HepG2 (cell line): ENCODE results near the gene MCOLN1. TPM values are rescaled to one million over a fixed set of nuclear protein-coding genes. Genes with fewer than 3 reads are reported as not detected.

Experiments used
- BCL6 ChIP-seq: IDR thresholded peaks from 2 replicates; pipeline ENCODE4 v1.6.1; 2016; ENCODE audit warnings: missing genetic modification reagents, missing compliant biosample characterization
- CBX5 ChIP-seq: sonication (generic); formaldehyde crosslinking; IDR thresholded peaks from 2 replicates; pipeline ENCODE4 v1.4.0; 2020; ENCODE audit warnings: missing genetic modification reagents, borderline replicate concordance
- DPF2 ChIP-seq: sonication (generic); formaldehyde crosslinking; IDR thresholded peaks from 2 replicates; pipeline ENCODE4 v1.4.0; 2020; ENCODE audit warnings: mild to moderate bottlenecking, low read depth, missing genetic modification reagents, borderline replicate concordance
- EP300 ChIP-seq, 3 experiments: sonication (generic) in 1 of 3; formaldehyde crosslinking in 1 of 3; IDR thresholded peaks; 2 replicates each; pipeline versions ENCODE4 v1.5.1 to v1.6.1; 2011 to 2020; ENCODE audit warnings: low read depth in 2 of 3, low read length in 2 of 3, borderline replicate concordance in 1 of 3, improper control_type of control experiment in 1 of 3, mild to moderate bottlenecking in 1 of 3, missing genetic modification reagents in 1 of 3, moderate library complexity in 1 of 3
- HOXA3 ChIP-seq: sonication (generic); formaldehyde crosslinking; IDR thresholded peaks from 2 replicates; pipeline ENCODE4 v1.5.0; 2020; ENCODE audit warnings: missing genetic modification reagents
- MAX ChIP-seq: IDR thresholded peaks from 2 replicates; pipeline ENCODE4 v1.6.1; 2012; ENCODE audit warnings: inconsistent platforms
- NRL ChIP-seq: sonication (generic); formaldehyde crosslinking; IDR thresholded peaks from 2 replicates; pipeline ENCODE4 v1.5.0; 2020; ENCODE audit warnings: missing genetic modification reagents, mild to moderate bottlenecking, moderate library complexity, borderline replicate concordance
- PITX1 ChIP-seq: sonication (generic); formaldehyde crosslinking; IDR thresholded peaks from 2 replicates; pipeline ENCODE4 v1.5.1; 2020; ENCODE audit warnings: mild to moderate bottlenecking, missing genetic modification reagents
- RARA ChIP-seq: IDR thresholded peaks from 2 replicates; pipeline ENCODE4 v1.6.1; 2016; ENCODE audit warnings: missing genetic modification reagents, missing compliant biosample characterization
- RXRB ChIP-seq: IDR thresholded peaks from 2 replicates; pipeline ENCODE4 v1.6.1; 2016; ENCODE audit warnings: borderline replicate concordance, missing genetic modification reagents, missing compliant biosample characterization
- SP5 ChIP-seq: IDR thresholded peaks from 2 replicates; pipeline ENCODE4 v1.6.1; 2016; ENCODE audit warnings: low read depth, borderline replicate concordance
- ZNF362 ChIP-seq: sonication (generic); formaldehyde crosslinking; IDR thresholded peaks from 2 replicates; pipeline ENCODE4 v1.4.0; 2020; ENCODE audit warnings: missing genetic modification reagents, mild to moderate bottlenecking, borderline replicate concordance
- ZNF460 ChIP-seq: sonication (generic); formaldehyde crosslinking; IDR thresholded peaks from 2 replicates; pipeline ENCODE4 v1.5.1; 2020; ENCODE audit warnings: missing genetic modification reagents, mild to moderate bottlenecking, borderline replicate concordance
- ZNF549 ChIP-seq: sonication (generic); formaldehyde crosslinking; IDR thresholded peaks from 2 replicates; pipeline ENCODE4 v1.5.0; 2020; ENCODE audit warnings: missing genetic modification reagents
- ZNF687 ChIP-seq: sonication (generic); formaldehyde crosslinking; IDR thresholded peaks from 2 replicates; pipeline ENCODE4 v1.5.1; 2020; ENCODE audit warnings: mild to moderate bottlenecking, missing genetic modification reagents, moderate library complexity
- polyA plus RNA-seq, 8 experiments: library from polyadenylated mRNA; depleted of rRNA in 3 of 8; stranded (reverse) in 7 of 8; unstranded in 1 of 8; fragments of >200 nt; fragmentation: Illumina TruSeq in 4 of 8; extraction: Trizol in 4 of 8; gene quantifications; 2 replicates each; pipeline versions ENCODE4 v1.2.1 to v1.2.3, GENCODE V29; 2011 to 2016; ENCODE audit warnings: low read depth in 4 of 8, missing spikeins in 1 of 8, mixed read lengths in 1 of 8; ENCODE audit not compliant: insufficient read depth in 1 of 8
- total RNA-seq, 5 experiments: library from RNA; depleted of rRNA; stranded (reverse); fragments of >200 nt; fragmentation: Illumina TruSeq; extraction: Trizol; gene quantifications; 2 replicates each; pipeline ENCODE4 v1.2.3, GENCODE V29; 2016; ENCODE audit warnings: low read depth in 1 of 5

MCOLN1 gene
- total and polyA plus RNA-seq, 2 of the 13 experiments (the other 11 are each of a cell fraction or from before 2014, with no cell fraction given) = 3.4 to 15.7 TPM

GRCh38 chr19:7483720-7484201 is 38.7 kb upstream of the MCOLN1 start (continued):
- TF ChIP-seq CBX5 (CRISPR knock-in tag) (no peak), HOXA3 (peak; percentile 40; the same call in 1 of the 2 replicates), ZNF460 (CRISPR knock-in tag) (peak; percentile 73; the same call in 1 of the 2 replicates), ZNF687 (peak; percentile 12; the same call in 1 of the 2 replicates), ZNF362 (CRISPR knock-in tag) (0 out of 2 replicates have a peak, but pooled peaks have one; percentile 20), ZNF549 (no peak), RXRB (CRISPR knock-in tag) (0 out of 2 replicates have a peak, but pooled peaks have one; percentile 21), PITX1 (peak; percentile 26; the same call in 1 of the 2 replicates), EP300 (IDR thresholded peaks at IDR 0.05; ENCODE audit: low read depth in 2 of 2, low read length in 2 of 2) (no peak), EP300 (CRISPR knock-in tag; IDR thresholded peaks at IDR 0.05; ENCODE audit: borderline replicate concordance) (no peak), BCL6 (CRISPR knock-in tag) (0 out of 2 replicates have a peak, but pooled peaks have one; percentile 12), RARA (CRISPR knock-in tag) (0 out of 2 replicates have a peak, but pooled peaks have one; percentile 28), DPF2 (0 out of 2 replicates have a peak, but pooled peaks have one; percentile 27), MAX (peak; percentile 25; the same call in 1 of the 2 replicates), NRL (CRISPR knock-in tag) (0 out of 2 replicates have a peak, but pooled peaks have one; percentile 48), SP5 (CRISPR knock-in tag) (peak; percentile 84)
